Testis (tissue), 3 donors: Measurements from ENCODE around the gene DOCK6. TPM values are rescaled to one million over a fixed set of nuclear protein-coding genes. Genes with fewer than 3 reads are reported as not detected.
"Not testable (repeated sequence)": the region's sequence is repeated elsewhere in the genome, so short reads cannot be mapped to it uniquely, and the experiment has no call there.

Experiments used
- DNase-seq: peaks from one replicate; pipeline ENCODE4 v3.0.0-alpha.2; 2019
- H3K27ac ChIP-seq, 2 donors: fragments of 200-600 bp; sonication (generic); one replicate each; pipeline ENCODE4 v1.5.1; 2019
- H3K27me3 ChIP-seq: fragments of 200-600 bp; sonication (generic); one replicate; pipeline ENCODE4 v1.5.1; 2019
- H3K36me3 ChIP-seq: fragments of 200-600 bp; sonication (generic); one replicate; pipeline ENCODE4 v1.5.1; 2017; ENCODE audit warnings: low read depth; ENCODE audit errors: missing control alignments
- H3K4me1 ChIP-seq: fragments of 200-600 bp; sonication (generic); one replicate; pipeline ENCODE4 v1.5.1; 2019
- H3K4me3 ChIP-seq, 2 donors: fragments of 200-600 bp; sonication (generic); one replicate each; pipeline ENCODE4 v1.5.1; 2017 to 2019
- H3K9me3 ChIP-seq: fragments of 200-600 bp; sonication (generic); one replicate; pipeline ENCODE4 v1.5.1; 2017
- CTCF ChIP-seq, 3 experiments: fragments of 450-650 bp in 2 of 3; fragments of 200-600 bp in 1 of 3; sonication (generic) in 1 of 3; IDR thresholded peaks; one replicate each; pipeline ENCODE4 v1.5.1; 2016 to 2019; ENCODE audit warnings: antibody characterized with exemption in 3 of 3, mild to moderate bottlenecking in 2 of 3, moderate library complexity in 1 of 3
- POLR2A ChIP-seq: fragments of 450-650 bp; IDR thresholded peaks from one replicate; pipeline ENCODE4 v1.6.1; 2017; ENCODE audit warnings: antibody characterized with exemption, mild to moderate bottlenecking, moderate library complexity
- WGBS, 2 donors: methylation state at CpG; one replicate each; pipeline ENCODE4 v1.1.5; 2018; 5-methylcytosine and 5-hydroxymethylcytosine counted together
- intact Hi-C: fragments of 100-400 bp; cut with DNase I; formaldehyde crosslinking; loops from one replicate; pipeline ENCODE4 v1.15.1; 2023; ENCODE audit warnings: low total_unique reads
- polyA plus RNA-seq: library from polyadenylated mRNA; stranded (reverse); fragments of 350-450 nt; fragmentation: Illumina TruSeq; extraction: RNeasy Lipid Tissue Mini Kit (QIAGEN cat#74804); gene quantifications from one replicate; pipeline ENCODE4 v1.2.3, GENCODE V29; 2014; ENCODE audit warnings: low read depth, low replicate concordance; ENCODE audit not compliant: insufficient read depth
- total RNA-seq, 2 donors: library from RNA; depleted of rRNA; stranded (reverse); fragments of >200 nt; gene quantifications; one replicate each; pipeline ENCODE4 v1.2.3, GENCODE V29; 2016

The DOCK6 gene
- total and polyA plus RNA-seq, 3 donors from 2014 or later: 18.4 to 45.0 (median 32.5) TPM

- 79 to 83% methylated on average over 9 of the region's 9 CpGs for WGBS, 2 donors
- no peak for TF ChIP-seq POLR2A
- no peak for TF ChIP-seq CTCF (IDR thresholded peaks at IDR 0.05)
- peak overlapping the region in 1 of 2 donors; percentile 77 for H3K27ac ChIP-seq
- intact Hi-C loops: no loop called here
- H3K4me1 ChIP-seq: peaks cover 5% of the 10 kb centered on the region
- no peak overlapping the region for H3K4me3 ChIP-seq
- H3K9me3 ChIP-seq: no peaks in the 10 kb centered on the region
- no peak for DNase-seq
- no peaks in the 10 kb centered on the region for H3K36me3 ChIP-seq
- no peaks in the 10 kb centered on the region for H3K27me3 ChIP-seq
Observed at GRCh38 chr19:11187441-11187840, 74.9 kb downstream of the DOCK6 start.

- no peaks in the 10 kb centered on the region for H3K36me3 ChIP-seq
- intact Hi-C loops: no loop called here
- peaks cover 8% of the 10 kb centered on the region for H3K4me1 ChIP-seq
- H3K9me3 ChIP-seq: no peaks in the 10 kb centered on the region
- TF ChIP-seq CTCF (IDR thresholded peaks at IDR 0.05) (no peak), POLR2A (no peak)
- no peaks in the 10 kb centered on the region for H3K27me3 ChIP-seq
- DNase-seq: no peak
- peak overlapping the region; percentile 0 to 24 for H3K27ac ChIP-seq
- WGBS, 2 donors: 92 to 100% methylated on average over 1 of the region's 1 CpG
- H3K4me3 ChIP-seq: no peak overlapping the region
Observed at GRCh38 chr19:11182994-11183393, 79.3 kb downstream of the DOCK6 start.

- Histone ChIP-seq H3K9me3 (no peaks in the 10 kb centered on the region), H3K4me3 (no peak overlapping the region), H3K27ac (peak overlapping the region in 1 of 2 donors; percentile 64), H3K4me1 (peaks cover 8% of the 10 kb centered on the region), H3K27me3 (no peaks in the 10 kb centered on the region), H3K36me3 (no peaks in the 10 kb centered on the region)
- 76 to 82% methylated on average over 4 of the region's 4 CpGs for WGBS, 2 donors
- TF ChIP-seq POLR2A: no peak
- TF ChIP-seq CTCF (IDR thresholded peaks at IDR 0.05): no peak
- intact Hi-C loops: no loop called here
- DNase-seq: no peak
Observed at GRCh38 chr19:11181488-11181887, 80.8 kb downstream of the DOCK6 start.

- DNase-seq, H3K27me3 ChIP-seq, H3K9me3 ChIP-seq, H3K4me1 ChIP-seq, intact Hi-C loops, H3K36me3 ChIP-seq, H3K4me3 ChIP-seq: not testable (repeated sequence)
- WGBS, 2 donors: 60 to 65% methylated on average over 8 of the region's 8 CpGs
- H3K27ac ChIP-seq: peak overlapping the region in 1 of 2 donors; percentile 66
Observed at GRCh38 chr19:11180975-11181374, 81.3 kb downstream of the DOCK6 start.

- H3K4me3 ChIP-seq: no peak overlapping the region
- no peak for DNase-seq
- H3K27me3 ChIP-seq: no peaks in the 10 kb centered on the region
- intact Hi-C loops: no loop called here
- peaks cover 8% of the 10 kb centered on the region for H3K4me1 ChIP-seq
- no peaks in the 10 kb centered on the region for H3K36me3 ChIP-seq
- 62 to 64% methylated on average over 6 to 8 of the region's 8 CpGs for WGBS, 2 donors
- H3K9me3 ChIP-seq: no peaks in the 10 kb centered on the region
- TF ChIP-seq POLR2A (no peak), CTCF (IDR thresholded peaks at IDR 0.05) (no peak)
- H3K27ac ChIP-seq: peak overlapping the region in 1 of 2 donors; percentile 66
Observed at GRCh38 chr19:11180346-11180745, 82.0 kb downstream of the DOCK6 start.
